DMS 273 treated with DMSO at 0.1 percent for 48 hours (cell line): ENCODE results near the gene LIMS3.
"Not testable (repeated sequence)": the region's sequence is repeated elsewhere in the genome, so short reads cannot be mapped to it uniquely, and the experiment has no call there.

ENCODE experiments used
- DNase-seq: peaks from one replicate; lab custom pipeline; 2025; lab: John Stamatoyannopoulos, UW

LIMS3 gene

DNA sequence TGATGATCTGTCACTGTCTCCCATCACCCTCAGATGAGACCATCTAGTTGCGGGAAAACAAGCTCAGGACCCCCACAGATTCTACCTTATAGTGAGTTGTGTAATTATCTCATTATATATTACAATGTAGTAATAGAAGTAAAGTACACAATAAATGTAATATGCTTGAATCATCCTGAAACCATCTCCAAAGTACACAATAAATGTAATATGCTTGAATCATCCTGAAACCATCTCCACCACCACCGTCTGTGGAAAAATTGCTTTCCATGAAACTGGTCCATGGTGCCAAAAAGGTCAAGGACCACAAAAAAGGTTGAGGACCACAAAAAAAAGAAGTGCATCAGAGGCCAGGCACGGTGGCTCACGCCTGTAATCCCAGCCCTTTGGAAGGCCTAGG lies 29.3 kb downstream of the LIMS3 start:
- DNase-seq, result not testable (repeated sequence)

DNA sequence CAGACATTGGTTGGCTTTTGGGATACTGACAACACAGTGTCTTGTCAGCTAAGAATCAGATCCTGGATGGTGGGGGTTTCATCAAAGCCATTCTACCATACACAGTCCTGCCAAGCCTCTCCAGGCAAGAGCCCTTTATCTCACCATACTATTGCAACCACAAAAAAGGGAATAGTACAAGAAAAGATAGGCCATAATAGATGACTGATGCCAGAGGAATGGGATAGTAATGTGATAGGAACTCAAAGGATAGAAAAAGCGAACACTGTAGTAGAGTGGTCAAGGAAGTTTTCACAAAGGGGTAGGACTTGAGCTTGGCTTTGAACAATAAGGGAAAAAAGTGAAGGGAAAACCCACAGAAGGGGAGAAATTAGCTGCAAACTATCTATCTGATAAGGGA lies 30.7 kb downstream of the LIMS3 start:
- not testable (repeated sequence) for DNase-seq

DNA sequence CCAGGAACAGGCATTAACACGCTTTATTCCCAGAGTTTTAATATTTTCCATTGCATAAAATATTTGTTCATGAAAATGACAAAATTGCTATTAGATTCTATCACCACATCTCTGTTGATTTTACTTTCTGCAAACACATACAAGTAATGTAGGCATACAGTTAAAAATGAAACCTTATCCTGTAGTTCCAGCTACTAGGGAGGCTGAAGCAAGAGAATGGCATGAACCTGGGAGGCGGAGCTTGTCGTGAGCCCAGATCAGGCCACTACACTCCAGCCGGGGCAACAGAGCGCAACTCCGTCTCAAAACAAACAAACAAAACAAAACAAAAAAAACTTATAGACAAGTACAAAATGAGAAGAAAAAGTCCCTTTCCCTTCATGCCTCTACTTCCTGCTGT lies 38.0 kb downstream of the LIMS3 start:
- not testable (repeated sequence) for DNase-seq

DNA sequence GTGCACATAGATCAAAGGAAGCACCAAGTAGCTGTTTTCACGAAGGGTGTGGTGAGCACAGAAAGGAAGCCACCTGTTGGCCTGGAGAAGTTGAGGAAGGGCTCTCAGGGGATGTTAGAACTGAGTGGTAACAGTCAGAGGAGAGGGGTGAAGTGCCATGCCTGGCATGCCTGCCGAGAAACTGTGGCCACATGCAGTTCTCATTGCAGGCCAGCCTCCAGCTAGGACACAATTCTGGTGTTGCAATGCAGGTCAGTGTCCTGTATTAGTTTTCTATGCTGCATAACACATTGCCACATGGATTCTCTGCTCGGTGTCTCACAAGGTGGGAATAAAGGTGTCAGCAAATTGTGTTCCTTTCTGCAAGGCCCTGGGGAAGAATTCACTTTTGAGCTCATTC lies 46.9 kb downstream of the LIMS3 start:
- DNase-seq, result not testable (repeated sequence)

DNA sequence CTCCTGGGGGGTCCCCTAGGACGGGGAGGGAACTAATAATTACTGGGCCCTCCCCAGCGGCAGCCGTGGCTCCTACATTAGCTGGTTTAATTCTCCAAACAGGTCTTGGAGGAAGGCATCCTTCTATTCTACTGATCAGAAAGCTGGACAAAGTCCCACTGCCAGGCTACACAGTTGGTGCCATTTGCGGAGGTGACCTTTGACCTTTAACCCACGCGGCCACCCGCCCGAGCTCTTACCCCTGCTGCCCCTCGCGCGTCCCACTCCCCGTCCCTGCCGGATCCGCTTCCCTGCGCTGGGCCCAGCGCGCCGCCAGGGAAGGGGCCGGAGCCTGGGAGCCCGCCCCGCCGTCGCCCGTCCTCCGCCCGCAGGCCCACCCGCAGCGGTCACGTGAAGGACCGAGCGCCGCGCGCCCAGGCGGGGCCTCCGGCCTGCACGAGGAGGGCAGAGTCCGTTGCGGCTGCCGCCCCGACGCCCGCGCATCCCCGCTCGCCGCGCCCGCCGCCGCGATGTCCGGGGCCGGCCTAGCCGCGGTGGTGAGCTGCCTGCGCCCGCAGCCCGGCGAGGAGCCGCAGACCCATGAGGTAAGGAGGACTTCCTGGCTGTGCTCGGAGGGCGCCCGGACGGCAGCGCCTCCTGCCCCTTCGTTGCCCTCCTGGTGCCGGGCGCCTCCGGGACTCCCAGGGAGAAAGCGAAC lies 48.9 kb downstream of the LIMS3 start:
- DNase-seq, result not testable (repeated sequence)

DNA sequence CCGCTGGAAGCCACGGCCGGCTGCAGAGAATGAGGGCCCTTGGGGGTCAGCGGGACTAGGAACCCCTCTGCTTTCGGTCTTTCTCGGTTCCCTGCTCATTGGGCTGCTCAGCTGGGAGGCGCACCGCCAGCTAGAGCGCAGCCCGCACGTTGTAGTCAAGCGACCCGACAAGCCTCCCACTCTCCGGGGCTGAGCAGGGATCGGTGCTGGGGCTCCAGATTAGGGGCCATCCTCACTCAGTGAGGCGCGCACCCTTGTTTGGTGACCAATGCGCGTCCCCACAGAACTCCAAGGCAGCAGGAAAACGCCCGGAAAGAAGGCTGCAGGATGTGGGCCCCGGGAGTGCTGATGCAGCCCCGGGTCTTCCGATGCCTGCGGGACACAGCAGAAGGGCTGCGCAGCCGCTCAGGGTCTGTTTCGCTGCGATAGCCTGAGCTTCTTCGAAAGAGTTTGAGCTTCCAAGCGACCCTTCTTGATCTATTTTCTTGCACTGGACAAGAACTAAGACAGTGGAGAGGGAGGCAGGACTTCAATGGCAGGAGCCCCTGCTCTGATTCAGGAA lies 49.6 kb downstream of the LIMS3 start:
- DNase-seq, result not testable (repeated sequence)

DNA sequence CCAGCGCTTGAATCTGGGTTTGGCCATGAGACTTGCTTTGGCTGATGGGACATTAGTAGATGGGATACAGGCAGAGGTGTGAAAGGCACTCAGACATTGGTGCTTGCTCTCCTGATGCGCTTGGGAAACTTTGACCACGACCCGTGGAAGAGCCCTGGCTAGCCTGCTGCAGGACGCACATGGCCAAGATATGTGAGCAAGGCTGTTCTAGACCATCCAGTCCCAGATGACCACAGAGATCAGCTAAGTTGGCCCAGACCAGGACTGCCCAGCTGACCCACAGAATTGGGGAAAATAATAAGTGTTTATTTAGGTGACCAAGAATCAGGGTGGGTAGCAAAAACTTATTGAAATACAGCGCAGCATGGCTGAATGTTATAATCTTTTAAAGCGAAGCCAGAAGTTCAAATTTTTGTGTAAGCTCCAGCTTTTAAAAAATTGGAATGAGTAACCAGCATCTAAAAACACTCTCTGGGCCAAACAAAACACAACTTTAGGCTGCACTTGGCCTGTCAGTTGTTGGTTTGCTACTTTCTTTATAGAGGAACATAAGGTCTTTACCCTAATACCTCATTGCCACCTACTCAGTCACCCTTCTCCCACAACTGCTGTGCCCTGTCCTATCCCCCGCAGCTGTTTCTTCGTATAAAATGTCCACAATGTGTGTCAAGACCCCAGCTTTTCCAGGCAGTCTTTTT lies 51.8 kb downstream of the LIMS3 start:
- not testable (repeated sequence) for DNase-seq

DNA sequence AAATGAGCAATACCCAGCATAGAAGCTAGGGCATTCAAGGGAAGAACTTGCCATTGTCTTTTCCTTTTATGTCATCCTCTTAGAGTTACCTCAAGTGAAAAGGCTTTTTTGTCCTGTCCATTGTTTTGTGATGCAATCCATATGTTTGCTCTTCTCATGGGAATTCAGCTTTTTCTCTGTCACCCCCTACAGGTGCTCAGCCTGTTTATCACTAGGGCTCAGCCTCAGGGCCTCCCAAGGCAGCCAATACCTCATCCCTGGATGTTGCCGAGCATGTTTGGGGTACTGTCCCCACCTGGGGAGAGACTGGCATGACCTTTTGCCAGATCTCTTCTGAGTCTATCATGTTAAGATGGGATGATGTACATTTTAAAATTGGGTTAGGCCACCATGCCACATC lies 65.5 kb downstream of the LIMS3 start:
- not testable (repeated sequence) for DNase-seq

DNA sequence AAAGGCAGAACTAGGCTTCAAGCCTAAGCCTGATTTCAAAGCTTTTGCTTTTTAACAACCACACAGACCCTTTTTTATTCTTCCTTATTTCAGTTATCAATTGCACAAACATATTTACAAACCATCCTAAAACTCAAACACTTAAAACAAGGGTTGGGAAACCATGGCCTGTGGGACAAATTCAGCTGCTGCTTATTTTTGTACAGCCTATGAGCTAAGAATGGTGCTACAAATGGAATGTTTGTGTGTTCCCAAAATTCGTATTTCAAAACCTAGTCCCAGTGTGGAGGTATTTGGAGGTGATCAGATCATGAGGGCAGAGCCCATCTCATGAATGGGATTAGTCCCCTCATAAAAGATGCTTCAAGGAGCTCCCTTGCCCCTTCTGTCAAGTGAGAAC lies 67.0 kb downstream of the LIMS3 start:
- DNase-seq, result not testable (repeated sequence)

DNA sequence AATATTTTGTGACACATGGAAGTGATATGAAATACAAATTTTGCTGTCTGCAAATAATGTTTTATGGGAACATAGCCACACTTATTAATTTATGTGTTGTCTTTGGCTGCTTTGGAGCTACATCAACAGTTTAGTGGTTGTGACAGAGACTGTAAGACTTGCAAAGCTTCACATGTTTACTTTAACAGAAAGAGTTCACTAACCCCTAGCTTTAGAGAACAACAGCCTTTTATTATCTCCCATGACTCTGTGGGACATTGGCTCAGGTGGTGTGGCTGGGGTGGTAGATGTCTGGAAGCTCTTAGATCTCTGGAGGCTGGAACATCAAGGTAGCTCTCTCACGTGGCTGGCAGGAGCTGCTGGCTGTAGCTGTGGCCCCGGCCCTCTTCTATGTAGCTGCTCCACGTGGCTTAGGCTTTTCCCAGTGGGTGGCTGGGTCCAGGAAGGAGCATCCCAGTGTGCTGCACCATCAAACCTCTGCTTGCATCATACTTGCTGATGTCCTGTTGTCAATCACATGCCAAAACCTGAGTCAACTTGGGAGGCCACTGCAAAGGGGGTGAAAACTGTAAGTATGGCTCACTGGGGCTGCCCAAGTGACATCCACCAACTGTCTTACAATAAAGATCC lies 67.7 kb downstream of the LIMS3 start:
- not testable (repeated sequence) for DNase-seq

DNA sequence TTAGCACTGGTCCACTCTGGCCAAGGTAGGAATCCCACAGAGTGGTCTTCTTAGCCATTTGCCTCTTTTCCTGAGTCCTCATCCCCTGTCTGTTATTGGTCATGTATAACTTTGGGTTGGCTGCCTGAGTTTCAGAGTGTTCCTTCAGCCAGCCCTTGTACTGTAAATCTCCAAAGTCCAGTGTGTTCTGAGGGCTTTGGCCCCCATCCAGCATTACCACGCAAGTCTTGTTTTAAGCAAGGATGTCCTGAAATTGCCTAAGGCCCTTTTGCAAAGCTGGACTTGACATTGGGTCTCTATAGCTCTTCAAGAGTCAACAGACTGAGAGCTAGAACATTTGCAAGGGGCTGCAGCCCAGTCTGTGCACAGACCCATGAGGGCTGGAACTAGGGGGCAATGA lies 68.4 kb downstream of the LIMS3 start:
- DNase-seq, result not testable (repeated sequence)

DNA sequence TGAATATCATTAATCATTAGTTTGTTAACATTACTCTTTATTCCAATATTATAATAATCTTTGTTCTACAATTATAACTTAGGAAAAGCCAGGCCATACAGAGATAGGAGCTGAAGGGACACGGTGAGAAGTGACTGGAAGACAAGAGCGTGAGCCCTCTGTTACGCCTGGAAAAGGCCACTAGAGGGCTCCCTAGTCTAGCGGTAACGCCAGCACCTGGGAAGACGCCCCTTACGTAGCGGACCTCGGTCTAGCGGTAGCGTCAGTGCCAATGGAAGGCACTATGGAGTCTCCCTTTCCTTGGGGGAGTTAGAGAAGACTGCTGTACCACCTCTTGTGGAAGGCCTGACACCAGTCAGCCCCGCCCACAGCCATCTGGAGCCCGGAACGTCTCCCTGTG lies 71.4 kb downstream of the LIMS3 start:
- not testable (repeated sequence) for DNase-seq

DNA sequence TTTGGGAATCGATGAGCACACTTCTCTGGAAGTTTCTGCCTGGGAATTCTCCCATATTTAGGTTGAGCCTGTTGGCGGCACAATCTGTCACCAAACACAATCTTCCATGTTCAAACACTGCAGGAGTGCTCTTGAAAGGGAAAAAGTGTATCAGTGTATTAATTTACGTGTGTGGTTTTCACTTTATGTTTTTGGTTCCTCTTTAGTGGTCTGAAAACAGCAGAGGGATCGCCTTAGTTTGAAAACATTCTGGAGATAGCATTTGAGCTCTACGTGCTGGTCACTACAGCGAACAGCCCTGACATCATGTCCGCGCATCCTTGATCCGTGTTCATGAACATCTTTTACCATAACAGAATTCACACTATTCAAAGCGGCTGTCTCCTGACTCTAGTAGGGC lies 73.2 kb downstream of the LIMS3 start:
- DNase-seq, result not testable (repeated sequence)
